Colon (tissue), 2 donors: ENCODE data around the gene NARS2.
"Not testable (repeated sequence)": the region's sequence is repeated elsewhere in the genome, so short reads cannot be mapped to it uniquely, and the experiment has no call there.

ENCODE experiments used
- FAIRE-seq: peaks from 2 replicates; lab custom pipeline; 2012; peaks lifted over from hg19 to GRCh38; lab: Jason Lieb, UNC
- donor health status: control.
- donor health status: control.

Gene NARS2

GRCh38 chr11:78575478-78575877, 814 bp upstream of the NARS2 start:
- no peak for FAIRE-seq

GRCh38 chr11:78573681-78574080, 983 bp downstream of the NARS2 start:
- FAIRE-seq, result no peak

GRCh38 chr11:78573271-78573670, 1.4 kb downstream of the NARS2 start:
- FAIRE-seq, result no peak

GRCh38 chr11:78572394-78572793, 2.3 kb downstream of the NARS2 start:
- FAIRE-seq, result no peak

- FAIRE-seq, result no peak
These were observed 4.6 kb downstream of the NARS2 start for GRCh38 chr11:78570031-78570430.

GRCh38 chr11:78567209-78567608, 7.5 kb downstream of the NARS2 start:
- no peak for FAIRE-seq

GRCh38 chr11:78564490-78565467, 9.9 kb downstream of the NARS2 start:
- FAIRE-seq, result peak; percentile 62

- FAIRE-seq, result not testable (repeated sequence)
These were observed 10.6 kb downstream of the NARS2 start for GRCh38 chr11:78564037-78564436.

- not testable (repeated sequence) for FAIRE-seq
These were observed 11.6 kb downstream of the NARS2 start for GRCh38 chr11:78563090-78563489.

GRCh38 chr11:78562398-78562797, 12.3 kb downstream of the NARS2 start:
- no peak for FAIRE-seq

GRCh38 chr11:78560826-78561484, 13.7 kb downstream of the NARS2 start:
- FAIRE-seq, result no peak

GRCh38 chr11:78560153-78560552, 14.5 kb downstream of the NARS2 start:
- FAIRE-seq, result no peak

- FAIRE-seq, result no peak
These were observed 17.4 kb downstream of the NARS2 start for GRCh38 chr11:78557236-78557635.

- FAIRE-seq, result no peak
These were observed 19.1 kb downstream of the NARS2 start for GRCh38 chr11:78555592-78555991.

GRCh38 chr11:78552881-78553280, 21.8 kb downstream of the NARS2 start:
- FAIRE-seq, result no peak

GRCh38 chr11:78552139-78552538, 22.5 kb downstream of the NARS2 start:
- not testable (repeated sequence) for FAIRE-seq

- FAIRE-seq, result no peak
These were observed 23.6 kb downstream of the NARS2 start for GRCh38 chr11:78551066-78551465.

GRCh38 chr11:78549624-78550409, 24.8 kb downstream of the NARS2 start:
- no peak for FAIRE-seq

- FAIRE-seq, result no peak
These were observed 25.6 kb downstream of the NARS2 start for GRCh38 chr11:78548911-78549590.

- FAIRE-seq, result no peak
These were observed 26.5 kb downstream of the NARS2 start for GRCh38 chr11:78547931-78548705.

GRCh38 chr11:78542007-78542406, 32.7 kb downstream of the NARS2 start:
- no peak for FAIRE-seq
